Suppressor macrophage treated with lipopolysaccharide for 1 hour (primary cell): ENCODE data around the gene GPC3.
A peak's percentile ranks its signal among the peaks of the same experiment; 100 is the strongest.
"Not testable (repeated sequence)": the region's sequence is repeated elsewhere in the genome, so short reads cannot be mapped to it uniquely, and the experiment has no call there.

Source experiments
- DNase-seq, 3 donors: peaks; one replicate each; pipeline ENCODE4 v3.0.0-alpha.2; 2020 to 2022

The GPC3 gene

DNA sequence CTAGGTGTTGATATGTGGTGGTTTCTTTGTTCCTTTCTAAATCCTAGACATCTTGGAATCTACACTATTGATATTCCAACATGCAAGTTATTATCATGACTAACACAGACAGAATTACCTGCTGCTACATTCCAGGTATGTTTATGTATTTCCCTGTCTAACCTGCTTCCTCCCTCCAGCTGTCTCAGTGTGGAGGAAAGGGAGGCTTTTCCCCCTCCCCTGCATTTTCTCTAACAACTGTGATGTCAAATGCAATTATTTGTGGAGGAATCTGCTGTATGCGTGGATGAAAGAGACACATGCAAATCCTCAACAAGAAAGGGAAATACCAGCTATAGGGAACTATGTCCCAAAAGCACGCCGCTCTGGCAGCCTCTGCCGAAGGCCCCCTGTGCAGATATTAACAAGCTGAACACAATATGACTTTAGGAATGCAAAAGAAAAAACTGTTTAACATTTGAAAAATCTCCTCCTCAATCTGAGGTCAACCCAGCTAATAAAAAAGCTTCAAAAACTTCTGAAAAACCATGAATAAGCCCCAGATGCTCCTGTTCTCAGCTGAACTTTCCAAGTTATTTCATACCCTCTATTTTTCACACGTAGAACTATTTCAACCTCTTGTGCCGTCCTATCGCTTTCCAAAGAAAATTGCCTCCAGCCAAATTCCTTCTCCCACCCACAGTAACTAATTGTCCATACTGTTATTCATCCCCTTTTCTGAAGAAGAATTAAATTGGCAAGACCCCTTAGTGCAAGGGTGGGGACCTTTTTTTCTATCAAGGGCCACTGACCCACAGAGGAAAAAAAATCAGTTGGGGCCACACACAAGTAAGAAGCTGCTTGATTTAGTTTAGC lies 345.0 kb downstream of the GPC3 start:
- DNase-seq = no peak

DNA sequence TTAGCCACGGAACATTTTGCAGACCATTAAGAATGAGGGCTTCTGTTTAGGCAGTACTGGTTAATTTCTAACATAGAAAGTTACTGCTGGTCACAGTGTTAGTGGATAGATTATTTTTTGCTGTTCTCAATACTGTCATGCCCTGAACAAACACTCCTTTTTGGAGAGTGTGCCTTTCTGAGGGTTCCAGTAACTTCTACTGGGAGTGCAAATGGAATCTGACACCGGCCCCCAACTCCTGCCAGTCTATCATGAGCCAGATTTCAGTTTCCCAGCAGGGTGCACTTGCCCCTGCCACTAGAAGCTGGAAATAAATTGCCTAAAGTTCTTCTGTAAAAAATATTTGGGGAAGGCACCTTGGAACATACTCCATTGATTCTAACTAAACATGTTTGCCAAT lies 345.7 kb downstream of the GPC3 start:
- no peak for DNase-seq

DNA sequence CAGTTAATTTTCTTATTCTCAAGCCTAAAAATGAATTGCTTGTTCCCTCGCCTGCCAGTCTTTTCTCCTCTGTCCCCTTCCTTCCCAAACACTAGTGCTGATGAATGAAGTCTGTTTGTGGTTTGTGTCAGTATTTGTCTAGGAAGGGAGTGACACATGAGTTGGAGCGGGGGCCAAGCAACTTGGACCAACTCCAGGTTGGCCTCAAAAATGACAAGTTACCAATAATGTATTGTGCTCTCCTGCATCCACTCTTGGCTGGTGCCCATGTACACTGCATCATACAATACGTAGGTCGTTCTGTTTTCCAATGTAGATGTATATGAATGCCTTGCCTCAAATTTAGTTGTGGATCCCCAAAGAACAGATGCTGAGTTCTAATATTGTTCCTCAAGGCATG lies 347.1 kb downstream of the GPC3 start:
- no peak for DNase-seq

DNA sequence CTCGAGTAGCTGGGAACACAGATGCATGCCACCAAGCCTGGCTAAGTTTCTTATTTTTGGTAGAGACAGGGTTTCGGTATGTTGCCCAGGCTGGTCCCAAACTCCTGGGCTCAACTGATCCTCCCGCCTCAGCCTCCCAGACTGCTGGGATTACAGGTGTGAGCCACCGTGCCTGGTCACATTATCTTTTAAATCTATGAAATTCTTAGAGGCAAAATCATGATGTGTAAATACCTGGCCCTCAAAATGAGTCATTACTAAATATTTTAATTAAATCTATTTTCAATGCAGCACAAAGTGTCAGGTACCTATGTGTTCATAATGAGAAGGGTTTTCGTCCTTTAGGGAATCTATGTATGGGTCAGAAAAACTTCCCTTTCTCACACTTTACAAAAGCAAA lies 347.6 kb downstream of the GPC3 start:
- DNase-seq = no peak

DNA sequence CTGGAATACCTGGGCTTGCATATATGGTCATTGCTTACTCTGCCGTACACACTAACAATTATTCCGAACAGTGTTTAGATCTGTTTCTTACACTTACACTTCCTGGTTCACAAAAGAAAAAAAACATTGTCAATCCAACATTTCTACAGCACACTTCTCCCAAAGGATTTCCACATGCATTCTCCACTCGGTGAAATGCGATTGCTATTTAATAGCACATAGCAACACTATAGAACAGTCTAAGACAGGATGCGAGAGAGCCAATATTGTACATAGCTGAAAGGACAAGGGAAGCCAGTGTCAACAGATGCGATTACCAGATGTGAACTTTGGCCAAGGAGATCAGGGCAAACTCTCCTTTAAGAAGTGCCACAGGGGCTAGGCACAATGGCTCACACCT lies 349.4 kb downstream of the GPC3 start:
- no peak for DNase-seq

DNA sequence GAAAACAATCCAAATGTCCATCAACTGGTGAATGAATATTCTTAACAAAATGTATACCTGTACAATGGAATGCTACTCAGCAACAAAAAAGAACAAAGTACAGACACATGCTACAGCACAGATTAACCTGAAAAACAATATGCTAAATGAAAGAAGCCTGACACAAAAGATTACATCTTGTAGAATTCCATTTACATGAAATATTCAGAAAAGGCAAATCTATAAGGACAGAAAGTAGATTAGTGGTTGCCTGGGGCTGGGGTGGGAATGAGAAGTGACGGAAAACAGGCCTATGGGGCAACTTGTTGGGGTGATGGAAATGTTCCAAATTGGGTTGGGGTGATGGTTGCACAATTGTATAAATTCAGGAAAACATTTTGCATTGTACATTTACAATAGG lies 351.0 kb downstream of the GPC3 start:
- DNase-seq = no peak

DNA sequence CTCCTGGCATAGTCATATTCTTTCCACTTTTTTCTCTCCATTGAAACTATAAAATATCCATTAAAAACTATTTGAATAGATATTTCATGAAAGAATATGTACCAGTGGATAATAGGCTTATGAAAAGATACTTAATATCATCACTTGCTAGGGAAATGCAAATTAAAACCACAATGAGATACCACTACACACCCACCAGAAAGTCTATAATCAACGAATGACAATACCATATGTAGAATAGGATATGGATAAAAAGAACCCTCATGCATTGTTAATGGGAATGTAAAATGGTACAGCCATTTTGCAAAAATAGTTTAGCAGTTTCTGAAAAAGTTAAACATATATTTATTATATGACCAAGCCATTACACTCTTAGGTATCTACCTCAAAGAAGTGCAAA lies 351.4 kb downstream of the GPC3 start:
- DNase-seq = no peak

DNA sequence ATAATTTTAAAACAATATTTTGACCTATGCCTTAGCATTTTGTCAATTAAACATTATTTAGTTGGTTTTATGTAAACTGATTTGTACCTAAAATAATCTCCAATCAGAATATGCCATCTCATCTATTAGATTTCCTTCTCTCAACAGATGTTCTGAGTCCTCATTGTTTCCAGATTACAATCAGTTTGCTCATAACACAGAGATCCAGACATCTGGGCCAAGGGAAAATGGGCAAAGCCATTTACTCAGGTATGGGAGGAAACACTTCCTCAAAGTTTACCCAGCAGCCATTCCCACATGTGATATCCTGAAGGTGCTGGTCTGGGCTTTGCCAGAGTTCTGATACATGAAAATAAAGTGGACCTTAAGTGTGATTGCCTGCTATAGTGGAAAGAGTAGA lies 352.2 kb downstream of the GPC3 start:
- DNase-seq = no peak

DNA sequence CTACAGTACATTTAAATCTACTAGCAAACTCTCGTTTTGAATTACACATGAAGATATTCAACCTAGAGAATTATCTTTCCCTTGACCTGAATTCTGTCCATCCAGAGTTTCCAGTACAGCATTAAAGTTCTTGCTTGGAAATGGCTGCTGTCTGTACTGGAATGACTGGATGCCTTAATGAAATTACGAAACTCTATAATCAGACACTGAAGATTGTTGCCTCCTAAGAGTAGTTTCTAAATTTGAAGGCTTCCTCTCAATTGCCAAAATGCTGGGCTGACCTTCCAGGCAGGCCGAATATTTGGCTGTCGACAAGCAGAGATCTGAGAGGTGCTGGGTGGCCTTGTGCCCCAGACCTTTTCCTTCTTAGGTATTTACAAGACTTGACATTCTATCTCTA lies 355.0 kb downstream of the GPC3 start:
- DNase-seq = no peak

DNA sequence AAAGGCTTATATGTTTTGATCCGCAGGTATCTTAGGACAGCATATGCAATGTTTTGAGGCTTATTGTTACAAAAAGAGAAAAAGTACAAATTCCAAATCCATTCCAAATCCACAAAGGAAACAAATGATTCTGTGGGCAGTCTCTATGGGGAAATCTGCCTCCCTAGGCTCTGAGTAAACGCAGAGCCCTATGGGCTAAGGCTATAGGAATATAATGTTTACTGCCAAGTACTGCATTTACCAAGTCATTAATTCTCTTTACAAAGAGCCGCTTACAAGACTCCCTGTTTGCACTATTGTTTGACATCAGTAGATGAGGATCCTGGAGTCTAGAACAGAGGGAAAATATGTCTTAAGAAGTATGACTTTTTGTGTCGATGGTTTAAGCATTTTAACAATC lies 357.7 kb downstream of the GPC3 start:
- DNase-seq = no peak

DNA sequence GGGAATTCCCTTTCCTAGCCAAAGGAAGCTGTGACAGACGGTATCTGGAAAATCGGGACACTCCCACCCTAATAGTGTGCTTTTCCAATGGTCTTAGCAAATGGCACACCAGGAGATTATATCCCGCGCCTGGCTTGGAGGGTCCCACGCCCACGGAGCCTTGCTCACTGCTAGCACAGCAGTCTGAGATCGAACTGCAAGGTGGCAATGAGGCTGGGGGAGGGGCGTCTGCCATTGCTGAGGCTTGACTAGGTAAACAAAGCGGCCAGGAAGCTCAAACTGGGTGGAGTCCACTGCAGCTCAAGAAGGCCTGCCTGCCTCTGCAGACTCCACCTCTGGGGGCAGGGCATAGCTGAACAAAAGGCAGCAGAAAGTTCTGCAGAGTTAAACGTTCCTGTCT lies 364.0 kb downstream of the GPC3 start:
- DNase-seq = not testable (repeated sequence)

DNA sequence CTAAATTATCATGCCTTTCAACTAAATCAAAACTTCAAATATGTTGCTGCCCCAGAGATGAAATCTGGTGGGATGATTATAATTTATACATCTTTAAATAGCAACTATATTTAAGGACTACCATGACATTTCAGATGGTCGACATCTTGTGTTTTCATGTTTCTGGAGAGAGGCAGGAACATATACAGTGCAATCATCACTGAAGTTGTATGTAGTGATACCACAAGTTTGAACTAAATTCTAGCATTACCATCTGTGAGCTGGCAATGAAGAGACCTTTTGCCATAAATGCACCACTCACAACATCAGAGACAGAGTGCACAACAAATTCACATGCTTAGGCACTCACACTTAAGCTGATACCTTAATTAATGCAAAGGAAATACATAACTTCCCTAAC lies 373.7 kb downstream of the GPC3 start:
- no peak for DNase-seq

DNA sequence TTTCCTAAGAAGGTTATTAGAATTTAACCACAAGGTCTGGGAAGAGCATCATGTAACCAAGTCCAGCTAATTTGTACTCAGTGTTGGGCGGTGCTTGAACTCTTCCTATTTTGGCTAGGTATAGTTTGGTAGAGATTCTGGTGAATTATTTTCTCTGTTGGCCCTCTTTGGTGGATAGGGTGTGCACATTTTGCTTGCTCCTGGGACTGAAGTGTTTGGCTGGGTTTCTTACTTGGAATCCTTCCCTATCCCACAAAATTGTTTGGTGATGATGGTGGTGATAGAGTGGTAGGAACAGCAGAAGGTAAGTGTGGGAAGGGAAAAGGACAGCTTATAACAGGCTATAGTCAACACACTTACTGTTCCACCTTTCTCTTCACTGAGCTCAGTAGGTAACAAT lies 375.3 kb downstream of the GPC3 start:
- DNase-seq = no peak

DNA sequence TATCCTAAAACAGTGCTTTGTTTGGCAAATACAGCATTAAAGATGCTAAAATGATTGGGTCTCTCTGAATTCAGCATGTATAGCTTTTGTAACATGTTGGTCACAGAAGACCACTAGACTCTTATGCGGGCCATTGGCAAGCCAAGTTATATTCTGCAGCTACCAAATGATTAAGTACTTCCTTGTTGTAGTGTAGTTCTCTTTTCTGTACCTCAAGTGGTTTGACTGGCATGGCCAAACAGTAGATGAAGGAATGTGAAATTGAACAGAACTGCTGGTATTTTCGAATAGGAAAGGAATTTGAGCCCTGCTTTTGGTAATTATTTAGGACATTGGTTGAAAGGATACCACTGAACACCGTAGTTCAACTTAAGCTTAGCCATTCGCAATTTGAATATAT lies 376.2 kb downstream of the GPC3 start:
- peak in 1 of 3 donors; percentile 22 for DNase-seq

DNA sequence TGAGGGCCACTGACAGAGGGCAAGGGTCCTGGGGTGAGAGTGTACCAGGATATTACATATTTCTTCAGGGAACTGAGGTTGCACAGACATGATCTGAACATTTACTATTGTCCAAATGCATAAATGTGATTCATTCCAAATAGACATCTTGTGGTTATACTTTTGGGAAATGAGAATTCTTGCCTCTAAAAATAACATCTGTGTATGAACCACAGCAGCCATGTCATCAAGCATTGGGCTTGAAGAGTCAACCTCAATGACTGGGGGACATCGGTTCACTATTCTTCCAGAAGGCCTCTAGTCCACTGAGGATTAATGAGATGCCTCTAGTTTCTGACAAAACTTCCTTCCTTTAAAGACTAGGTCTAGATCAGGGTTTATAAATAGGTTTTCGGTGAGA lies 377.0 kb downstream of the GPC3 start:
- peak; percentile 28 to 71 (median 63) for DNase-seq

DNA sequence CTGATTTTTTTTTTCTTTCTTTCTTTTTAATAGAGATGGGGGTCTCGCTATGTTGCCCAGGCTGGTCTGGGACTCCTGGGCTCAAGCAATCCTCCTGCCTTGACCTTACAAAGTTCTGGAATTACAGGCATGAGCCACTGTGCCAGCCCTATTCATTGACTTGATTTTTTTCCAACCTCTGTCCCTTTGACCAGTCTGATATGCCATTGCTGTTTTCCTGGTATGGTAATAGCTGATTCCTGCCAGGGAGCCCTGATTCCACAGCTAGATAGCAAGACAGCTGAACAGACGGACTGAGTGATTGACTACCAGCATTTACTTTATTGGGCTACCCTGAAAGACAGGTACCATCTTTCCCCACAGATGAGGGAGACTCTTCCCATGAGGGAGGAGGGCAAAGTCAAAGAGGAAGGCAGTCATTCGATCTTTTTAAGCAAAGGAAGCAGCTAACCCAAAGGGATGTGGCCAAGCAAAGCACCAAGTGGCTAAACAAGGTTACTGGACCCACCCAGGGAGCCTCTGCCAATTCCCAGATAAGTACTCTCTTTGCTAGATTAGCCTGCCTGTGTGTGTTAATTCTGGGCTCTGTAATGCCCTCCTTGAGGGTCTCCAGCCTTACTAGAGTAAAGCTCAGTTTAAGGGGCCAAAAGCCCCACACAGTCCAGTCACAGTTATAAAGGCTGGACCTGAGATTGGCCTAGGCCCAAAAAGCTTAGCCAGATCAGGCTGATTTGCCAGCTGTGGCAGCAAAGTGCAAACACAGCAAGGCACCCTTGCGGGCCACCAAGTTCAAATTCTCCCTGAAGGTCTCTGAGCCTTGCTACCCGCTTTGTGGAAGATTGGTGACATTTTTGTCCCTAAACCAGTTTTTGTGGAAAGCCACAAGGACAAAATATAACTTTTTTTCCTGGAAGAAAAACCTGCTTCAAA lies 377.7 kb downstream of the GPC3 start:
- DNase-seq = no peak

DNA sequence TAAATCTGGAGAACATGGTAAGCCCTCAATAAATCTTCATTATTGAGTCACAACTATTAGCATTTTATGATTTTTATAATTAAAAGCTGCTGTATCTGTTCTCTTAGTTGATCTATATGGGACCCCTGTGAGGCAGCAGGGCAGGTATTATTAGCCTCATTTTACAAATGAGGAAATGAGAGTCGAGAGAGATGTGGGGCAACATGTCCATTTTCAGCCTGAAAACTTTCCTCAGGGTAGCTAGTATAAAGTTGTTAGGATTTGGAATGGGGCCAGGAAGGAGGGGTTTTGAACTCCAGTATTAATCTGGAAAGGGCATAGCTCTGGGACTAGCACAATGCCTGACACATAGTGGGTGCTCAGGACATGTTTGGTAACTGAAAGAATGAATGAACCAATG lies 378.4 kb downstream of the GPC3 start:
- DNase-seq = no peak

DNA sequence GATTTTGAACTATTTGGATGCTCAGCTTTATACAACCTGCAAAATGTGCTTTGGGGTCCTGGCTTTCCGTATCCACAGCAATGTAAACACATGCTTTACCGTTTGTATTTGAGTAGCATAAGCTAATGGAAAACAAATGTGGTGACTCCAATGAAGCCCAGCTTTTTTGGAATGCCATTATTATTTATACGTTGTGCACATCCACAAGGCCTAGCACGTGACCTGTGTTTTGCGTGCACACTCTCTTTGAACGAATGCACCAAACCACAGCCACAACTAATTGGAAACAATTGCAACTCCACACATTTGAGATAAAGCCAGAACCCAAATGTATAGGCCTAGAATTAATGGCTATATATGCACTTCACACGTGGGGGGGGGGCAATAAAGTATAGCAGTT lies 380.6 kb downstream of the GPC3 start:
- DNase-seq = no peak

DNA sequence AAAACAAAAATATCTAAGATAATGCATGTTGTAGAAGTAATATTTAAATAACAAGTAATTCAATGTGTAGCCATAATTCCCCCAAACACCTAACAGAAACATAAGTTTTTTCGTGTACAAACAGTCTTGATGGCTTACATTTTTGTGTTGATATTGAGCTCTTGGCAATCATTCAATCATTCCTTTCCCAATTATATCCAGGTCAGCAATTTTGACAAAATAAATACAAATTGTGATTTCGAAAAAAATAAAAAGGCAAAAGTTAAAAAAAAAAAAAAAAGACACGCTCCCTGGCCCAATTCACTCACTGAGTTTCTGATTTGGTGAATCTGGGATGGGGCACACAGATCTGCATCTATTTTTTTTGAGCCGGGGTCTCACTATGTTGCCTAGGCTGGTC lies 382.5 kb downstream of the GPC3 start:
- no peak for DNase-seq

DNA sequence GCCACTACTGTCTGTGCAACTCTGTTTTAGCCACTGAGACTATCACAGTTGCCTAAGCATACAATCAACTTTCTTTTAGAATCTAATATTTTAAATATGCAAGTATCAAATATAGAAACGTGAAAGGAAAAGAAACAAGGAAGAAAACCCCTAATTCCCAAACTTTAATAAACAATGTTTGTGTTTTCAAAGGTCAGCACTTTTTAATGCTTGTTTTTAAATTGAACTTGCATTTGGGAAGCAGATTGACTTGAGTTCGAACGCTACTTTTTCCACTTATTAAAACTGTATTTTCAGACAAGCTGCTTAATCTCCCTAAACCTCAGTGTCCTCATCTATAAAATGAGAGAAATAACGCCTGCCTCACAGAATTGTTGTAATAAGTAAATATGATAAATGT lies 384.3 kb downstream of the GPC3 start:
- no peak for DNase-seq

DNA sequence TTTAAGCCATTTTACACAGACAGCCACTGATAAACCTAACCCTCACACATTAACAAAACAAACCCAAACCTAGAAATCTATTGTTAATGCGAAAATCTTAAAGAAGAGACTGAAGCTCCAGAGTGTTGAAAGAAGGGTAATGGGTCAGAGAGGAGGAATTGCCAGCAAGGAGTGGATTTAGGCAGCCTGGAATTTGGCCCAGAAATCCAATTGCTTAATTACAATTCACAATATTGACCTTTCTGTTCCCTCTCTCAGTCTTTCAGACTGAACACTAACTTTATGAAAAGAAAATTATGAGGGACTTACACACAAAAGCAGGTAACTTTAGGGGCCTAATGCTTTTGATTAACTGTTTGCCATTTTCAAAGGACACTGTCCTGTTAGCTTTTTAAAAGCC lies 384.9 kb downstream of the GPC3 start:
- DNase-seq = no peak

DNA sequence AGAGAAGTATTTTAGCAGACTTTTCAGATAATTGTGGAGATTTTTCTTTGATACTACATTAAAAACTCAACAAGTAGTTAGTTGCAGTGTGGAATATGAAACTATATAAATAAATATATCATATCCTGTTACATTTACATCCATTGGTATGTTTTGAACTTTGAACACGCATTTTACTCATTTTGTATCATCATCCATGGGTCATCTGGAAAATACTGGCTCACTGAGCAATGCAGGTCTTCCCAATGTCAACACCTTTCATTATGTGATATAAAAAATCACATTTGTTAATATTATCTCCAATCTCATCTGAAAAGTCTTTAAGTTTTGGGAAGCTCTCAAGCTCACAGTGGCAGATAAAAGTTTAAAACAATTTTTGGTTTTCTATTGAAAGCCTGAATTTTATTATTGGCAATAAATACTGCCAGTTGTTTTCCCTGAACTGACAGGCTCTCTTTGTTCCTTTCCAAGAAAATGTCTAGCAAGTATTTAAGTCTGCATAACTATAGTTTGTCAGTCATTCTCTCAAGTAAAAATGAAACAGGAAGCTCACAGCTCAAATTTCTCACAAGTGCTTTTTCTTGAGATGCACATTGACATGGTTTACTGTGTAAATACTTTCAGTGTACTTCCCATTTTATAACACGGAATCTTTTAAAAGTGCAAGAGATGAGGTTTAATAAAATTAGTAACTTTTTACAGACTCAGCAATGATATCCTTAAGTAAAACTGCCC lies 386.6 kb downstream of the GPC3 start:
- peak in 2 of 3 donors; percentile 44 to 64 for DNase-seq

DNA sequence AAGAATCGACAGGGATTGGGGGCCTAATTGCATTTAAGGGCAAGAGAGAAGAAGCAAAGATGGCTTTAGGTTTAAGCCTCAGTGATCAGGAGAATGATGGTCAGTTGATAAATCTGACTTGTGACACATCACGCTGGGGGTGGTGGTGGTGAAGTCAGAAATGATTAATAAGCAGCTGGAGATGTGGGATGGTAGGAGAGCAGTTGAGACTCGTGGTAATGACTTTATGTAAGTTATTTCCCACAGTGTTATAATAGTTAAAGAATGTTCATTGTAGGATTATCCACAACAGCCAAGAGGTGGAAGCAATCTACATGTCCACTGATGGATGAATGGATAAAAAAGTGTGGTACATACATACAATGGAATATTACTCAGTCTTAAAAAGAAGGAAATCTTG lies 391.2 kb downstream of the GPC3 start:
- DNase-seq = peak; percentile 61 to 73 (median 70)
